ENCODE measurements around the gene CADM1. TPM values are rescaled to one million over a fixed set of nuclear protein-coding genes. Genes with fewer than 3 reads are reported as not detected.

CADM1 gene
- total and polyA plus RNA-seq, 11 donors = 11.4 to 80.2 (median 40.6) TPM

DNA sequence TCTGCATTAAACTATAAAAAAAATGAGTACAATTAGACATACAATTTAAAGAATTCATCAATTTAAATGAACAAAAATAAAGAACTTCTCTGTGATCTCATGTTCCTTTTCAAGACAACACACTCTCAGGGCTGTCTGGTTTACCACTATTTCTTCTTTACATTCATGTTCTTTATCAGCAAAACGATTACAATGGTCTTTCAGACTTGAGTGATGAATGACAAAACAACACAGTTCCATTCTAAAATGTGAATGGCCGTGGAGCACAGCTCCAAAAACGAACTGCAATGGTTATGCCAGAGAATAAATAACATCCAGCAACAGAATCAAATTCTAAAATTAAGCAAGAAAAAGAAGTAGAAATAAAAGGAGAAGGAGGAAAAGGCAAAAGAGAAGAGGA lies 113.1 kb downstream of the CADM1 start:
- ATAC-seq (no peak), DNase-seq (no peak)
- 16 to 36% (median 23%) methylated on average over 3 of the region's 3 CpGs for WGBS, 4 donors
- intact Hi-C loops (cut with DNase I) = no loop called here
- Histone ChIP-seq H3K9me3 (no peaks in the 10 kb centered on the region), H3K4me1 (peaks cover 0 to 9% (median 1%) of the 10 kb centered on the region in 12 donors), H3K4me3 (no peak overlapping the region), H3K27ac (no peak overlapping the region), H3K36me3 (no peaks in the 10 kb centered on the region), H3K27me3 (no peaks in the 10 kb centered on the region)
- TF ChIP-seq CTCF (IDR thresholded peaks at IDR 0.05) (no peak), POLR2A (IDR thresholded peaks at IDR 0.05) (no peak)

DNA sequence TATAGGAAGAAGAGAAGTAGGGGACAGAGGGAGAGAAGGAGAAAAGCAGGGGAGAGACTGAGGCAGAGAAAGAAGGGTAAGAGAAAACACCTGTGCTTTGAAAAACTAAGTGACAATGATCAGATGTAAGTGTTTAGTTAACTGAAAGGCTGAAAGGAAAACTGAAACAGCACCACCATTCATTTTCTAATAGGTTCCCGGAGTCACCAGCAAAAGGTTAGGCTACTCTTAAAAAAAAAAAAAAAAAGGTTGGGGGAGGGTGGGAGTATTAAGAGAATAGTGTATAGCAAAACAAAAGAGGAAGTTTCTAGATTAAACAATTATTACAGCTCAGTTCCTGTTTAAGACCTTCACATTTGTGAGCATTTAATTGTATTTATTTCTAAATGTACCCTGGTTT lies 113.8 kb downstream of the CADM1 start:
- 63 to 73% (median 66%) methylated on average over 1 of the region's 1 CpG for WGBS, 4 donors
- no peaks in the 10 kb centered on the region for H3K9me3 ChIP-seq
- no peak for ATAC-seq
- intact Hi-C loops (cut with DNase I) = no loop called here
- H3K4me1 ChIP-seq = peaks cover 0 to 9% (median 1%) of the 10 kb centered on the region in 12 donors
- H3K36me3 ChIP-seq = no peaks in the 10 kb centered on the region
- no peak for DNase-seq
- no peak overlapping the region for H3K27ac ChIP-seq
- H3K4me3 ChIP-seq = no peak overlapping the region
- TF ChIP-seq POLR2A (IDR thresholded peaks at IDR 0.05) (no peak), CTCF (IDR thresholded peaks at IDR 0.05) (no peak)
- no peaks in the 10 kb centered on the region for H3K27me3 ChIP-seq

GRCh38 chr11:115389790-115390189 lies 114.4 kb downstream of the CADM1 start:
- Histone ChIP-seq H3K9me3 (no peaks in the 10 kb centered on the region), H3K27me3 (no peaks in the 10 kb centered on the region), H3K4me1 (peaks cover 0 to 11% (median 1%) of the 10 kb centered on the region in 12 donors), H3K36me3 (no peaks in the 10 kb centered on the region), H3K4me3 (no peak overlapping the region), H3K27ac (no peak overlapping the region)
- 83 to 93% (median 87%) methylated on average over 3 of the region's 3 CpGs for WGBS, 4 donors
- ATAC-seq (no peak), DNase-seq (no peak)
- TF ChIP-seq POLR2A (IDR thresholded peaks at IDR 0.05) (no peak), CTCF (IDR thresholded peaks at IDR 0.05) (no peak)
- intact Hi-C loops (cut with DNase I) = no loop called here

DNA sequence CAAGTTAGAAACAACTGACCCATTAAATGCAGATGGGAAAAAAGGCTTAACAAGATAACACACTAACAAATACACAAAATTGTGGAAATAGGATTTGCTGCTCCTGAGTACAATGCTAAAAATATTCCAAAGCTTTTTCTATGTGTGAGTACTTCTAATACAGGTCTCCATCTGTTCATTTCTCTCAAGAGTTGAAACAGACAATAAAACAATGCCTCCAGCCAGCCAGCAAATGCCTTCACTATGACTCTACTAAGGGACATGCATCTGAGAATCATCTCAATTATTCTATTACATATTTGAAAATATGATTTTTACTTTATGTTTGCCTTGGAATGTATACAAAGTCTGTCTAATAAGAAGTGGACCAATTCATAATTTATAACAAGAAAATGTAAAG lies 119.0 kb downstream of the CADM1 start:
- intact Hi-C loops (cut with DNase I) = no loop called here
- Histone ChIP-seq H3K9me3 (no peaks in the 10 kb centered on the region), H3K4me1 (peaks cover 0 to 20% (median 0%) of the 10 kb centered on the region in 12 donors), H3K27me3 (no peaks in the 10 kb centered on the region), H3K36me3 (no peaks in the 10 kb centered on the region), H3K4me3 (no peak overlapping the region), H3K27ac (no peak overlapping the region)
- TF ChIP-seq POLR2A (IDR thresholded peaks at IDR 0.05) (no peak), CTCF (IDR thresholded peaks at IDR 0.05) (no peak)
- ATAC-seq = no peak
- DNase-seq = no peak

All from heart left ventricle (tissue), 16 donors.